HuH-7.5 (cell line): ENCODE results near the gene TSHZ3.

Experiments
- DNase-seq: peaks from one replicate; pipeline ENCODE4 v3.0.0; 2011; ENCODE audit warnings: low spot score

TSHZ3 gene

DNA sequence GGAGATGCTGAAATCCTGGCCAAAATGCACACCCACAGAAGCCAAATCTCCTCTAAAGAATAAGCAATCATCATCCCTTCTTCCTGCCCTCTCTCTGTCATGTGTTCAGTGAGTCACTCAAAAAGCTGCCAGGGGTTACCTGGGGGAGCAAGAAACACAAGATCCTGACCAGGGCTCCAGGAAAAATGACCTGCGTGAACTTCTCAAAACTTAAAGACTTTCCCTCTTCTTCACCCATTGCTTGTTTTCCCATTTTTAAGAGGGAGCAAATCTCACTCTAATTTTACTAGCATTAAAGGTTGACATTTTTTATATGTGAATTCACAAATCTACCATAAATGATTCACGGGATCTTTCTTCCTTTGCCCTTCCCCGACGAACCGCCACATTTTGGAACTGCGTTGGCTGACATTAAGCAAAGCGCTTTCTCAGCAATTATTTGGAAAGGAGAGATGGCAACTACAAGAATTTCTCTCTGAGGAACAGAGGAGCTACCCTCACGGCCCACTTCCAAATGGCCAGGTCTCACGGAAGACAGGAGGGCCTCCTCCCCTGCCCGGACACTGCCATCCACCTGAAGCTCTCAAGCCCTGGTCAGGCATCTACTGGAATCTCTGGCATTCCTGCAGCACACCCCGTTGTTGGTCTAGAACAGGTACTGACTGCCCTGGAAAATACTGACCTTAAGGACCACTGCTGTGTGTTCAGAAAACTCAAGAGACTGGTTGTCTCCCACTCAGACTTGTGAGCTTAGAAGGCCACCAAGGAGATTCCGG is 14.2 kb downstream of the TSHZ3 start:
- DNase-seq: no peak

DNA sequence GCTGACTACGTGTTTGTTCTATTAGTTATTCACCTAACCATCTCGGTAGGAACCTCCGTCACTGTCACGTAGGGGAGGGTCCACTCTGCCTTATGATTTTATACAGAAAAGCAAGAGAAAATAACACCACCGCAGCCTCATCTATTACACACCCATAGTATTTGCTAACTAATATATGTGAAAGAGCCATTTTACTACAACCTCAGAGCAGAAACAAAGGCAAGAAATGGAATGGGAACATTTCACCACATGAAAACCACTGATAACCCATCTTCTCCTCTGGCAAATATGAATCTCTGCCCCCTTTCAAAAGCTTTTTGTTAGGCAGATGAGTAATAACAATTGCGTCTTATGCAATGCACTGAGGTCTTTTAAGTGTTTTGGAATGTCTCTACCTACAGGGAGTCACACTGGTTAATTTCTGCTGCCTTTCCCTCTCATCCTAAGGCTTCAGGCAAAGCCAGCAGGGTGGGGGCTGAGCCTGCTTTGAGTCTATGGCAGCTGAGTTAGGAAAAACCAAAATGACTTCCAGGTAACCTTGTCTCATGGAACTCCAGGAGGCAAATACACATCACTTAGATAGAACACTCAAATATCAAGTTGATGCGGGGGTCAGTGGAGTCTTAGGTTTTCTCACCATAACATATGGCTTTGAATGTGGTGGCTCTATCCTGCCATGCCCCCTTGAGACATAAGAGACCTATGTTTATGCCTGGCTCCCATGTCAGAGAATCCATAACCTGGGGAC is 15.0 kb downstream of the TSHZ3 start:
- no peak for DNase-seq

DNA sequence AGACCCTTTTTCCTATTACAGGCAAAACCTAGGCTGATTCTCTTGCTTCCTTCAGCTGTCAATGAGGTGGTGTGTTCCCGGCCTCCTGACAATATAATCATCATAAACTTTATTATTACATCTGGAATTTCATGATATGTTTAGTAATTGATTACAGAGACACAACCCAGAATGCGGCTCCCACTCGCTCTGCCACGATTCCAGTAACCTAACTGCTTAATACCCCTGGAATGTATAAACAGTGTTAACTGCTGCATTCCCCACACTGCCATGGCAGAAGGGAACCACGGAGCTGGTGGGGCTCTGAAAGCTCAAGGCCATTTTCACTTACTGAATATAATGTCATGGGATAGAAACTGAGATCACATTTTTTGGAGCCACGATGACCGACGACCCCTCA is 17.1 kb downstream of the TSHZ3 start:
- no peak for DNase-seq

DNA sequence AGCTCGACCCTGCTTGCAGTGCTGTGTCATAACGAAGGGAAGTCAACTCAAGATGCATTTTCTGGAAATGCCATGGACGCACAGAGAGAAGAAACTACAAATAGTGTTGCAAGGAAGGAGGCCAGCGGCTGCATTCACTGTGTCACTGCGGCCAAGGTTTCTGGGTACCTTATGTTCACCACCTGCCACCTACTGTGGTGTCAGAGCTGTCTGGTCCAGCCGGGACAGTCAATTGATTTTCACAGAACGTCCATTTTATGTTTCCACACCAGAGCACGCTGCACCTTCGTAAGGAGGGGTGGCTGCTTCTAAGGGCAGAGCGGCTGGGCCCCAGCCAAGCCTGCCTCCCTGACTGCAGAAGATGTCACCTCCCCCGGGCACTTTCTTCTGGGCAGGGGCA is 17.7 kb downstream of the TSHZ3 start:
- DNase-seq: no peak

DNA sequence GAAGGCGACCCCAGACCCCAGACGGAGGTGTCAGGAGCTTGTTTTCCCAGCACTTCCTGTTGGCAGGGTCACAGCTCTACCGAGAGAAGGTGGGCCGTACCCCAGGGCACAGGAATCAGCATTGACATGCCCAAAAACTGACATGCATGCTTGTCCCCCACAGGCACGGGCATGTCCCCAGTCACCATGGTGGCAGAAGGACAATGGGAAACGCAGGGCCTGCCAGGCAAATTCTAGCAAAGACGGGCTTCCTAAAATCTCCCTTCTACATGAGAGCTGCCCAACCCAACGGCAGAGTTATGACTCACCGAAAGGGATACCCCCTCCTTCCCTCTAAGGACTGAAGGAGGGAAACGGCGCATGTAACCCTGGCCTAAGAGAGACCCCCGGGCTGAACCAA is 18.5 kb downstream of the TSHZ3 start:
- no peak for DNase-seq

DNA sequence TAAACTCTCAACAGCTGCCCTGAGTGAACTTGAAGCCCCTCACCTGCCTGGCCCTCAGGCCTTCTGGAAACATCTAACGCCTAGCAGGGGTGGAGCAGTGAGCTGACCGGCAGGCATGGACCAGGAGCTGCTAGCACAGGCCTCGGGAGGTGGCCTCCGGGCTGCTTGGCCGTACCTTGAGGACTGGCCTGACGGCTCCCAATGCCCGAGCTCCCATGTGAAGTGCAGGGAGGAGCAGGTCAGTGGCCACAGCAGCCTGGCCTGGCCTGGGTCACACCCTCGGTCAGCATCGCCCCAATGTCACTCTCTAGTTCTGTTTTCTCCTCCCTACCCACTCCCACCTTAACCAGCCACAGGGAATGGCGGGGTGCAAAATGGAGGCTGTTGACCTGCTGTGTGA is 19.0 kb downstream of the TSHZ3 start:
- DNase-seq: no peak

DNA sequence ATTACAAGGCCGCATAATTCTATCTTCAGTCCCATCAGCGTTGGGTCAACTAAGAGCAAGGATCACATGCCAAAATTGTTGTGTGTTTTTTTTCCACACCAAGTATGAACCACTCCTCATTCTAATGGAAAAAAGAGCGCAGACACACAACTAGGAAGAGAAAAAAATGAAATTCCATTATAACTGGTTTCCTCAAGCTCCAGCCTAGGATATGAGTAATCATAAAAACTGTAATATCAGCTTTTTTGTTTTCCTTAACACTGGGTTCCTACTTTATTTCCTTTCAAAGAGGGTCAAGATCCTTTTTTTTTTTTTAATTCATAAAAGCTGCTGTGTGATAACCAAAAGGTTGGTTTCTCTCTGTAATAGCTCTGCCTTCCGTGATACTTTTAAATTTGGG is 19.4 kb downstream of the TSHZ3 start:
- no peak for DNase-seq

DNA sequence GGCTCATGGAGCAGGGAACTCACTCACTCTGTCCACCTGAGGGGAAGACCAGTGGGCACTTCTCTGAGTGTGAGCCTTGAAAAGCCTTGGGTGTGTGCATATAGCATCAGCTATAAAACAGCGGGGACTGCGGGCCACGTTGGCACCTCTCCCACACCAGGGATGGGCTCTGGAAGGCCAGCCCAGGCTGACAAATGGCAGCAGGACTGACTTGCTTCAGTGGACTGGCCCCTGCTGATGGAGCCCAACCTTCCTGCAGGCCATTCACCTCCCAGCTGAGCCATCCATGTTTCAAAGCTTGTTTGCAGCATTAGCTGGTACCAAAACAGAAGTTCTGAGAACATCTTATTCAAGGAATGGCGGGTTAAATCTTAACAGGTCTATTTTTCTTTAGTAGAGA is 21.0 kb downstream of the TSHZ3 start:
- DNase-seq: no peak

DNA sequence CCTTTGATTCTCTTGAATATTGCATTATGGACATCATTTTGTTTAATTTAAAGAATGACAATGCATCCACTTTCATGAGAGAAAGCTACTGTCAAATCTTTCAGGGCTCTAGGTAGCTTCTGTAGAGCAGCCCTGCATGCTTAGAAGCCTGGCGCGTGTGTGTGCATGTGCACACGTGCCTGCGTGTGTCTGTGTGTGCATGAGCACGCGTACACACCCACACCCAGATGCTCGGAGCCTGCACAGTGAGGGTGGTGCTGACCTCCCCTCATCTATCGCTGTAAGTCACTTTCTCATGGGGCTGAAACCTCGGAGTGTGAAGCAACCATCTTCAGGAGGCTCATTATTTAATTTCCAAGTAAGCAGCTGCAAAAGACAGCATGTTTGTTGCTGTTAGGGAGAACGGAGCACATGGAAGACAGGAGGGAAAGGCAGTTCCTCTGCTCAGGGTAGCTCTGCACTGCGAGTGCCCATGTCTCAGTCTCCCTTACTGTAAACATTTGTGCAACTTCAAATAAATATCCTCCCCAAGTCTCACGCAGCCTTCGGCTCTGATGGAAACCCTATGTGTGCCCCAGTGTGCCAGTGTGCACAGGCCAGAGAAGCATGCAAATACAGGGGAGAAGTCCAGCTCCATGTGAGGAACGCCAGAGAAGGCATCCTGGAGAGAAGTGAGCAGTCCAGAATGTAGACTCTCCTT is 22.8 kb downstream of the TSHZ3 start:
- DNase-seq: no peak

DNA sequence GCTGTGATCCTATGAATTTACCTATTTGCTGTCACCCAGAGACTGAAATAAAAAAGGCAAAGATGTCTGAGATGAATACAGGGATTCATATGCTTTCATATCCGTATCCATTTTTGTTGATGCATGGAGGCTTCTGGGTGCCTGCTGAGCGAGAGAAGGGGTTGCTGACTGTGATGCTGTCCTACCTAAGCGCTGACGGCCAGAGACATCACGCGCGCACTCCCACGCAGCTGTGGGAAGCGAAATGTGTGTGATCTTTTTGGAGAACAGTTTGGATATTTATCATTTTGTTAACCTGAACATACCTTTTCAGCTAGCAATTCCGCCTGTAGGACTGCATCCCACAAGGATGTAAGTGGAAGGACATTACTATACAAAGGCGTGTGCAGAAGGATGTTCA is 23.9 kb downstream of the TSHZ3 start:
- DNase-seq: no peak

DNA sequence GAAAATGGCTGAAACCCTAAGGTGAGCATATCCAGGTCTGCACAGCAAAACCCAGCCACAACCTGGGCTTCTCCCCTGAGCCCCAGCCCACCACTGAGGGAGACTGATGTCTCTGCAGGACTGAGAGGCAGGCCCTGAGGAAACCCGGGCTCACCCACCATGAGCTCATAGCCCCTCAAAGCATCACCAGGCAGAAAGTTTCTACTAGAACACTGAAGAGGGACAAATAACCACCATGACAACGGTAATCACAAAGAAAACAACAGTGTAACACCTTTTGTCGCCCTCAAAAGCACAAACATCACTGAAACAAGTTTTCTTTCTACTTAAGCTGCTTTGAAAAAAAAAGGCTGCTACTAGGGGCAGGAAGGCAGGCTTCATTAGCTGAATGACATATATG is 29.8 kb downstream of the TSHZ3 start:
- DNase-seq: no peak

DNA sequence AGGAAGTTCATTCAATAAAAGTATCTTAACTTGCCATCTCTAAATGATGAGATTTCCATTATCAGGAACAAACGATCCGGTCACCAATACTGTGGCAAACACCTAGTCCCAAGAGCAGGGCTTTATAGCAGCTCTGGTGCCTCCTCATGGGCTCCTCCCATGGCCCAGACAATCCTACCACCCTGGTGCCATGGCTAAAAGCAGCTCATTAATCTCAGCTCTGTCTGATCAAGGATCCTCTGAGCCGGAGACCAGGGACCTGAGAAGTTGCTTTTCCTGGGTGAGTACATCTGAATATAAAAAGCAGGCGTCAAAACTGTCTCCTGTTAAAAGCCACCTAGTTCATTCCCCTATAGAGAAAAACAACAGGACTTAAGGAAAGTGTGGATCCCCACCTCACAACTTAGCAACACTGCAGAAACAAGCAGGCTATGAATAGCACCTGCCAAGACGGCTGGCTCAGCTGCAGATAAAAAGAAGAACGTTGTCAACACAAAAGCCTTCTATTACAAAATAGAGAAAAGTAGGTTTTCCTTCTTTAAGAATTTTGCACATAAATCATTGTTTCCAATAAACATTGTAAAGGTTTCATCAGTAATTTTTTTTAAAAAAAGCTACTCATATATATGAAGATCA is 30.3 kb downstream of the TSHZ3 start:
- no peak for DNase-seq

DNA sequence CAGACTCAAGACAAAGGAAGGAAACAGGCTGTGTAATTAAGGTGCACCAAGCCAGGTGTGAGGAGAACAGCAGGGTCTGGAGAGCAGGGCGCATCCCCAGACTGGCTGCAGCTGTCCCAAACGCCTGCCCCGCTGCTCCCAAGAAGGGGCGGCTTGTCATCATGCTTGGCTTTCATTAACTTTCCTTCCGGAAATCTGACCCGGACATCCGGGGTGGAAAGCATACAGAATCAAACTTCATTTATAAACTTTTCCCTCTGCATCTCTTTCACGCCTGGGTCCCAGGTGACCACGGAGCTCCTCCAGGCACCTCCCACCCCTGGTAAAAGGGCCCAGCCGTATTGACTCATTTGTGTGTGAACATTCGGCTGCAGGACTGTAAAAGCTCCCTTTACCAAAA is 31.7 kb downstream of the TSHZ3 start:
- no peak for DNase-seq

DNA sequence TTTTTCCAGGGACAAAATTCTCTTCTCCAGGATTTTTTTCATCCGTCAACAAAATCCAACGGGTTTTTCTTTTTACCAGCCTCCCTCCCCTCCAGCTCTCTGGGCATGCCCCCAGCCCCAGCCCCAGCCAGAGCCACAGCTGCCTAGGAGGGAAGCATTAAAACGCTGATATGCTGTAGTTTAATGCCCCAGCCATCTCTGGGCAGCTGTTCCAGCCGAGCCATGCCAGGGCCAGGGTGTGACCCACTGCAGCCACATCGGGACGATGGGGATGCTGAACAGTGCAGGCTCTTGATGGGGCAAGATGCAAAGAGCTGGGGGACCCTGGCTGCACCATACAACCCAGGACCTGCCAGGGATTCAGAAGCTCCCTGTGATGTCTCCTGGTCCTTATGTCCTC is 32.1 kb downstream of the TSHZ3 start:
- DNase-seq: no peak

DNA sequence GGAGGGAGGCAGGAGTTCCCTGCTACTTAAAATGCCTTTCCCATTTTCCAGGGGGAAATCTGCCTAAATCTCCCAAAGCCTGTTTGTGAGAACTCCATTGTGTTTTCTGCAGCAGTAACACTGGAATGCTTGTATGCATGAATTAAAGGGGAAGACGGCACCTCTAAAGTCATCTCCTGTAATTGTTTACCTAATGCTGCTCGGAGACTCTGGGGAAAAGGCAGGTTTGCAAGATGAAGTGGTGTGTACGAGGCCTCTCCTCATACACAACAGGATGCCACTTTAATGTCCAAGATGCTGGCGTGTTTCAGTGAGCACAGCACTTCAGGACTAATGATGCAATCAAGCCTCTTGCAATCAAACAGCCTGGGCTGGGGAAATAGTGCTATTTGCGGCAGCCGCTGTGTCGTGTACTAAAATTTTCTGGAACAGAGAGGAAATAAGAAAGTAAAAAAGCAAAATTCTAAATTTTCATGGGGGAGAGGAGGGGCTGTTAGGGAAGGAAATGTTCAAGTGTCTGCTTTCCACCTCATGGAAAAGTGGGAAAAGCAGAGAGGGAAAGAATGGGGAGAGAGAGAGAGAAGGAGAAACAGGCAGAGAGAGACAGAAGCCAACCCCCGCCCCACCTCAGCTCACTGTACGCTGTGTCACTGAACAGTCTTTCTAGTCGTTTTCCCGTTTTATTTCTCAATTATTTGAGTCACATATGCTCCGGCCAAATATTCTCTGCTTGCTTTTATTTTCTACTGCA is 32.9 kb downstream of the TSHZ3 start:
- DNase-seq: no peak

DNA sequence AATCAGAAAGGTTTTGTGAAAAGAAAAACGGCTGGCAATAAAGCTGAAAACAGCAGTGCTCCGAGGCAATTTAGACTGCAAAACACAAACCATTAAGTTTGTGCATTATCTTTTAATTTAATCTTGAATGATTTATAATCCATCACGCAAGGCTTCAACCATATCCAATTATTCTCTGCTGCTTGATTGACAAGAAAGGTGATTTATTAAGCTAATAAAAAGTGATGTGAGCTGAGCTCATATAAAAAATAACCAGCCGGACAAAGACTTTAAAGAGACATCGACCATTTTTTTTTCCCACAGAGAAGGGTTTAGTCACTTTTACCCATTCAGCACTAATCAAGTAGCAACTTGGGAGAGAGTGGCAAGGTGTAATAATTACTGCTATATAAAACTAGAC is 33.6 kb downstream of the TSHZ3 start:
- DNase-seq: no peak

DNA sequence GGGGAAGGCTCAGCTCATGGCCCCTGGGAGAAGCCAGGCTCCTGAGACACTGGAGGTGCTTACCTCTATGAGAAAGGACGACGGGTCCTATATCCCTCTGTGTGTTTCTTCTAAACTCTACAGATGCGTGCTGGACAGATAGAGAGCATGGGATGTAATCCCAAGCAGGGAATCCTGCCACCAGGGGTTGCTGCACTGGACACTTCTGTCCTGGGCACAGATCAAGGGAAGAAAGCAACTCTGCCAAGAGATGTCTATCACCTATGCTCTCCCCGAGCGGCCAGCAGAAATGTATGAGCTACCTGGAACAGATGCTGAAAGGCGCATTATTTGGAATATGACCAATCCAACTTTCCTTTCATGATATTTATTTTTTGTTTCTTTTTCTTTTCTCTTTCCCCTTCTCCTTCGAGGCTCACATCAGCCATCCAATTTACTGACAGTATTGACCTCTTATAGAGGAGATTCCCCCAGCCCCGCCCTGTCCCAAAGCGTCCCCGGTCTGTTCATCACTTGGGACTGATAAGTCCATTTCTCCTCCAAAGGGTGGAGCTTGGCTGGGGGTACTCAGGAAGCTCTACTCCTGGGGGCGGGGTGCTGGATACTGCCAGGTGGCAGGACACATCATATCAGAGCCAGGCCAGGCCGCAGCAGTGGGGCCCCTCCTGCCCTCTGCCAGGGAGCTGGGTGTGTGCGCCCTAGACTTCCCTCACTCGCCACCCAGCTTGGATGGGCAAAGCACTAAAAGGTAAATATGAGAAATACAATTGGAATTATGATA is 34.2 kb downstream of the TSHZ3 start:
- DNase-seq: no peak

DNA sequence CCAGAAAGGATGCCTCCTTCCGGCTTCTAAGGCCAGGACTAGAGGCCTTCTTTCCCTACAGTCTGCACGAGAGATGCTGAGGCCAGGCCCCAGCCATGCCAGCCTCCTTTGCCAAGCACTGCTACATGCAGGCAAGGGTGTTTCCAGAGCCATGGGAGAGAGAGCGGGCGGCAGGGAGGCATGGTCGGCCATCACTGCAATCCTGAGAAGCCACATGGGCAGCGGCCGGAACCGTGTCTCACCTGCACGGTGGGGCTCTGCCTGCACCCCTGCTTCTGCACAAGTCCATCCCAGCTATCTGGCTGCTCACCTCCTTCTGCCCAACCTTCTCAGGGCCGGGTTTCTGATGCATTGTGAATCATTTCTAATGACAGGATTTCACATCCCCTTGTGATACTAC is 35.1 kb downstream of the TSHZ3 start:
- no peak for DNase-seq

DNA sequence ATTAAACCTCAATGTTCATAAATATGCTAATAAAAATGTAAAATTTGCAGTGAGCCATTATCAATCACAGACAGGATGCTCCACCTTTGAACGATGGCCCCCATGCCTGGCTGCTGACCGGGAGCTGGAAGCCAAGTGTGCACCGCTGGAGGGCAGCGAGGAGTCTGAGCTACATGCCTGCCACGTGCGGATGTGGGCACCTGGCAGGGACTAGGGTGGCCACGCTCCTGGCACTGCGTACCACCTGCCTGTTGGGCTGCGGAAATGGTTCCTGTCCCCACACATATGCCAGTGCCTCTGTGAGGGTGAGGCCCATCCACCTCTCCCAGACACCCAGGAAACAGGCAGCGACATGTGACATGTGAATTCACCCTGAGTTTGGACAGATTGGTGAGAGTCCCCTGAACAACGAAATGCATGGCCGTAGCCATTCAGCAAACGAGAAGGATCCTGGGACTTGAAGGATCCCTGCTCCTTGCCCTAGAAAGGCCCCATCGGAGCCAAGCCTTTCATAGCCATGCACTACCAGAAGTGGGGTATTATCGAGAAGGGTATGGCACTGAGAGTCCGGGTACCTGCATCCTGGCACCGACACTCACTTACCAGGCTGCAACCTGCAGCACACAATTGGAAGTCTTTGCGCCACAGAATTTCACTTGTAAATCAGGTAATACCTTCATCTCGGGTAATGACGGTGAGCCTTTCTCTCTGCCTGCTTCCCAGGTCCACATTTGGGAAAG is 35.8 kb downstream of the TSHZ3 start:
- DNase-seq: no peak

DNA sequence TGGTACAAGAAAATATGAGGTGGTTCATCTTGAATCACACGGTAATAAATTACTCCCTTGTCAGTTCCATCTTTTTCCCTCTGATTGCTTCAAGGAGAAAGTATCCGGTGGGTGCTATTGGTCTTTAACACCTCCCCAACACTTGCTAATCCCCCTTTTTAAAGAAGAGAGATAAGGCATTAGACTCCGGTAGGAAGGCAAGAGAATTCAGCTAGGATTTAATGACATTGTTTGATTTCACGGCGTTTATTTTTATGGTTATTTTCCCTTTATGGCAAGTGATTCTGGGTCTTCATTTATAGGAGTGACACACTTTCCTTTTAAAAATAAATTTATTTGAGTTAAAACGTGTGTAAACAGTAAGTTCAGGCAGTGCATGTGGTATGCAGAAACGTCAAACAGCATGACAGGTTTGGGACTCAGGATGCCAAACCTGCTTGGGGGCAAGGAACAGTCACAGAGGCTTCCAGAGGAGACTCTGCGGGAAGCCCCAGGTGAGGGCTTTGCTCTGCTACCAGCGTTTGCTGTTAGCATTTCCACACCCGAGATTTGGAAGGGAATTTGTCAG is 36.5 kb downstream of the TSHZ3 start:
- DNase-seq: no peak
